Hippocampal formation (tissue), 2 donors: ENCODE results near the gene DERA.
"Not testable (repeated sequence)": the region's sequence is repeated elsewhere in the genome, so short reads cannot be mapped to it uniquely, and the experiment has no call there.

Experiments
- DNase-seq, 2 donors: peaks; one replicate each; lab custom pipeline; 2025; lab: John Stamatoyannopoulos, UW

Gene DERA

GRCh38 chr12:15963271-15963670, 52.1 kb downstream of the DERA start:
- no peak for DNase-seq

DNA sequence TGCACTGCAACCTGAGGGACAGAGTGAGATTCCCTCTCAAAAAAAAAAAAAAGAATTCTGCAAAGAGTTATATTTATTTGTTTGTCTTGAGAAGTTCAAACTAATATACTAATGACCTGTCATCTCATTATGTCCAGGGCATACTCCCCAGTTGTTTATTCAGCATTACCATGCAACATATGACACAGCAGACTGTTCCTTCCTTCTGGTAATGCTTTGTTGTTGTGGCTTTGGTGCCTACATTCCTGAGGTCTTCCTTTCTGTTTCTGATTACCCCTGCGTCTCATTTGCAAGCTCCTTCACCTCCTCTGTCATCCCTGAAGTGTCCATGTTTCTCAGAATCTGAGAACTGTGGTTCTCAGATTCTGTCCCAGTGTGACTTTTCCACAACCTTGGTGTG, 55.3 kb downstream of the DERA start:
- no peak for DNase-seq

DNA sequence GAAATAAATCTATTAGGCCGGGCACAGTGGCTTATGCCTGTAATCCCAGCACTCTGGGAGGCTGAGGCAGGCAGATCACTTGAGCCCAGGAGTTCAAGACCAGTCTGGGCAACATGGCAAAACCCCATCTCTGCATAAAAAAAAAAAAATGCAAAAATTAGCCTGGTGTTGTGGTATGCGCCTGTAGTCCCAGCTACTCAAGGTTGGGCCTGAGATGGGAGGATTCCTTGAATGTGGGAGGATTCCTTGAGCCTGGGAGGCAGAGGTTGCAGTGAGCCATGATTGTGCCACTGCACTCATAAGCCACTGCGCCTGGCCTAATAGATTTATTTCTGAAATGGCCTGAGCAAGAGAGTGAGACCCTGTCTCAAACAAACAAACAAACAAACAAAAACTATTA, 55.9 kb downstream of the DERA start:
- not testable (repeated sequence) for DNase-seq

DNA sequence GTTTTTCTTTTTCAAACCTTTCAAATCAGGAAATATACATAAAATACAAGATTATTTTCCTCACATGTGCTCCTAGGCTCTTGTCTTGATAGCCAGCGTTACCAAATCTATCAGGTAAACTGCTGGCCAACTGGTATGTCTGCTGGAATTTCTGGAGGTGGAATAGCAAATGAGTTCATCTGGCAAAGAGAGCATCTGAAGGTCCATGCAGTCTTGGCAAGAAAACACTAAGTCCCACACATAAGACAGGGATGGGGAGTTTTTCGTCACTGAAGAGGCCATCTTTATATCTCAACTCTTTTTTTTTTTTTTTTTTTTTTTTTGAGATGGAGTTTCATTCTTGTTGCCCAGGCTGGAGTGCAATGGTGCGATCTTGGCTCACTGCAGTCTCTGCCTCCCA, 60.1 kb downstream of the DERA start:
- DNase-seq, result no peak

- DNase-seq, result no peak
These were observed 61.8 kb downstream of the DERA start for GRCh38 chr12:15972894-15973293.

DNA sequence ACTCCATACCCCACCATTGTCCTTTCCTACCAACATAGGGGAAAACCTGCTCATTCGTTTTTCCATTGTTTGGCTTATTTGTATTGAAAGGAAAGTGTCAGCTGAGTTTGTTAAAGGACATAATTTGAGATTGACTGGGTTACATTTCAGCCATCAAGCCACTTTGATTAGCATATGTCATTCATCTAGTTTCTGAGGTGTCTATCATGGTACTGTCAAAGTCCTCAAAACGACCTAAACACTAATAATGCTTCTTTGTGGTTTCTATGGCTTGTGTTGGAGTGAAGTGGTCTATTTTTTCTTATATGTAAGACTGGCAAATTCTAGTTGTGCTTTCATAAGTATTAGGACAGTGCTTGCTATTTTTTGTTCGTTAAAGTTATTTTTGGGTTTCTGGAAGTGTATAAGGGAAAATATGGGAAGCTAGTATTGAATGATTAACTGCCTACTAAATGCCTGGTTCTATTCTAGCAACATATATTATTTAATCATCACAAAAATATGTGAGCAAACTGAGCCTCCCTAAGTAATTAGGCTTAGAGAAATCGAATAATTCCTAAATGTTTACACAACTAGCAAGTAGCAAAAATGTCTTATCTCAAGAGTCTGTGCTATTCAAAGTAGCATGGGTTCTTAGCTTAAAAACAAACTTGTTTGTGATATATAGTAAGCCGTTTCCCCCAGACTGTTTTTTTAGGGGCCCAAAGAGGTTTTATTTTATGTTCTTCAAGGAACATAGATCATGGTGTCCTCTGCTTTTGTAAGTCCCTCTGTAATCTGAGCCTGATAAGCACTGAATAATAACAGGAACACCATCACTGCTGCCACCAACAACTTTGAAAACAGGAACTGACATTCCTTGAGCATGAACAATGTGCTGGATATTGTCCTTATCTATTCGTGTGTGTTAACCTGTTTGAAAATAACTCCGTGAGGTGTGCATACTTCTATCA, 67.1 kb downstream of the DERA start:
- DNase-seq, result no peak

DNA sequence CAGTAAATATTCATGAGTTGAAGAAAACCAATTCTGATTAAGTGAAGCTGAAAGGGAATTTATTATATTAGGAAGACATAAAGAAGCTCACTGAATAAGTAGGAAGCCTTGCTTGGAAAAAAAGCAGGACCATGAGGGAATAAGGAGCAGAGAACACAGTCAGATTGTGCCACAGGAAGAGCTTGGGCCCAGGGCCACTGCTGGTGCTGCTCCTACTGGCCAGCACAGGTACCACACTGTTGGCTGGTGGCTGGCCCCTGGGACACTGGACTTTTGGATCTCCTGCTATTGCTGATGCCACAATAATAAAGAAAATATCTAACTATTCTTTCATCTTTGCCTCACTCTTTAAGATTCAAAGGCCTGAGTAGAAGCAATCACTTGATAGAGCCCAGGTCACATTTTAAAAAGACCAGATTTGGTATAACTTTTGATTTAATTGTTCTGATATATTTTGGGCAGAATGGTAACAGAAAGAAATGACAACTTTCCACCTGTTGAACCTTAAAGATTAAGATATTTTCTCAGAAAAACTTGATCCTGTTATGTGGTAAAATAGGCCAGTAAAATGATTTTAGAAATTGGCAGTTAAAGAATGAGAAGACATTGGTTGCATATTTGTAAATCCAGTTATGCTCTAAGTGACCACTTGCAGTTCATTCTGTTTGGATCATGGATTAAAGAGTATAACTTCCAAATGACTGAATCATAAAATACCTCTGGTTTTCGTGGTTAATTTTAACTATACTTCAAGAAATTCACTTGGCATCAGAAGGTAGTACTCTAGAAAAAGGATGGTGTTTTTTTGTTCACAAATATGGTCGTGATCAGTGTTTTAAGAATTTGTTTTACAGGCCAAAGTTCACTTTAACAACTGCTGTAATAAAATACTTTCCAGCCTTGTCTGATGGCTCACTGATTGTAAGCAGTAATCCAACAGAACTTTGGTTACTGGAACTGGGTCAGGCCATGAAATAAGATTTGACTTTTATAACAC, 68.3 kb downstream of the DERA start:
- no peak for DNase-seq

GRCh38 chr12:15982071-15982470, 70.9 kb downstream of the DERA start:
- DNase-seq, result no peak

GRCh38 chr12:15982471-15982870, 71.3 kb downstream of the DERA start:
- peak in 1 of 2 donors; percentile 28 for DNase-seq

- no peak for DNase-seq
These were observed 71.8 kb downstream of the DERA start for GRCh38 chr12:15982921-15983320.

DNA sequence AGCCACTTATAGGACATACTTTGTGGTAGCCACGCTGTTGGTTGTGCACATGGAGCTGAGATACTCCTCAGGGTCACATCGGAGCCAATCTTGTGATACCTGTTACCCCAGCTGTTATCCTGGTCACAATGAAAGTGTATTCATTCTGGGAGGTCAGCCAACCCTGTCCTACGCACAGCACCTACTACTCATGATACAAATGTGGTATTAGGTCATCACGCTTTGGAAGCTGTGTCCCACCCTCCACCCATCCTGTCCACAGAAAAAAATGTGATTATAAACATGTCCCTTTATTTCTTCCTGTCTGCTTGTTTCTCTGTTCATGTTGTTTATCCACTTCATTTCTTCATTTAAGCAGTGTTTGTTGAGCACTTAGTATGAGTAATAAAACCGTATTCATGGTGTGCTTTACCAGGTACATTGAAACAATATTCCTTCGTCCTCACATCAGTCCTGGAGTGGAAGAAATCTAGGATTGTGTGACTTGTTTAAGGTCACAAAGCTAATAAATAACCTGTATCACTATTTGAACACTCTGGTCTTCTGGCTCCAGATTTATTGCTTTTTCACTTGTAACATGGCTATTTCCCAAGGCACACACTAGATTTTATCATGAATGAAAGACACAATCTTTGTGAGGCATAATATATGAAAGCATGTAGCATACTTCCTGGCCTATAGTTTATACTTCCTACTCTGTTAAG, 73.1 kb downstream of the DERA start:
- no peak for DNase-seq

DNA sequence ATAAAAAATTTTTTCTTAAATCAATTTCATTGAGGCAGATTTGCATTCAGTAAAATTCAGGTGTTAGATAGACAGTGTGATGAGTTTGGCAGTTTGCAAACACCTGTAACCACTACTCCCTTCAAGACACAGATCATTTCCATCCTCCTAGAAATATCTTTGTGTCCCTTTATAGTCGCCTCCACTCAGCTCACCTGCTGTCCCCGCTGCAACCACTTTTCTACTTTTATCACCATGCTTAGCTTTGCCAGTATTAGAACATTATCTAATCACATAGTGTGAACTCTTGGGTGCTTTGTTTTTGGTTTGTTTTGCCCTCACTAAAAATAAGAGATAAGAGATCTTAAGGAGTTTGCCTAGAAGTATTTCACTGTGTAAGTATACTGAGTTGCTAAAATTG, 73.8 kb downstream of the DERA start:
- no peak for DNase-seq

DNA sequence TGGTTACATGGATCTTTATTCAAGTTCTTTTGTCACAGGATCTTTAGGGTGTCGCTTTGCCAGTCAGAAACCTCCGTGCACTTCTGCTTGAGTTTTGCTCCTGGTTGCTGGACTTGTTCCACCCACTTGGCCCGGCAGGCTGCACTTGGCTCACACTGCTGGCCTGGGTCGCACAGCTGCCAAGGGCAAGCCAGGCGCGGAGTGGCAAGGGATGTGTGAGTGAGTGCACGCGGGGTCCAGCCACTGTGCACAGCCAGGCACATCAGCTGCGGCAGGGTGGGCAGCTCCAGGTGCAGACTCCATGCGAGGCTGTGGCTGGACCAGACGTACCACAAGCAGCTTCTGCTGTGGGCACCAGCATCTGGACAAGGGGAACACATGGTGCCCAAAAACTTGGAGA, 76.6 kb downstream of the DERA start:
- peak in 1 of 2 donors; percentile 8 for DNase-seq

- DNase-seq, result no peak
These were observed 78.0 kb downstream of the DERA start for GRCh38 chr12:15988983-15989755.

DNA sequence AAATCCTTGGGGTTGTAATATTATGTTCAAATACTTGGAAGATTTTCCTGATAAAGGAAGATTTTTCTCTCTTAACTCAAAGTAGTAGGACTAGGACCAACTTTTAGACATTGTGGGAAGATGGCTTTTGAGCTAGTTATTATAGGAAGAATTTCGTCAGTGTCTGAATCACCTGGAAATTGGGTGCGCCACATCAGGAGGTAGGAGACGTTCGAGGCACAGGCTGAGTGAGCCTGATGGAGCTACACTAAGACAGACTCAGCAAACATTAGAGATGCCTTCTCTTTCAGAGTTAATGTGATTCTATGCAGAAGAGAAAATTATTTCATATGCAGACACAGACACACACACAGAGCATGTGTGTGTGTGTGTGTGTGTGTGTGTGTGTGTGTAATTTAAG, 84.7 kb downstream of the DERA start:
- no peak for DNase-seq

GRCh38 chr12:15996254-15996653, 85.1 kb downstream of the DERA start:
- DNase-seq, result no peak

DNA sequence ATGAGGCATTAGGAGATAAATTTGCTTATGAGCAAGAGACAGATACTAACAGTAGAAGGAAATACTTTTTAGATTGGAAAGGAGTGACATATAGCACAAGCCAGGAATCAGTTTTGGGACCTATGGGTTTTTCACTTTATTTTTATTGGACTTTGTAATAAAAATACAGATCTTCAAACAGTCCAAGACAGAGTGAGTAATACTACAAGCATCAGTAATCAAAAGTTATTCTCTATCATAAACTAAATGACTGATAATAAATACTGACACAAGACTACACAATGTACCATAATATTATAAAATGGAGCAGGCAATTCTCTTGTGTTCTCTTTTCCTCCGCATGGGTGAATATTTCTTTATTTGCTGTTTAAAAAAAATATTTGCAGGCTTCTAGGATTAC, 85.8 kb downstream of the DERA start:
- DNase-seq, result no peak

- DNase-seq, result no peak
These were observed 86.8 kb downstream of the DERA start for GRCh38 chr12:15997910-15998309.

- no peak for DNase-seq
These were observed 91.7 kb downstream of the DERA start for GRCh38 chr12:16002880-16003279.

DNA sequence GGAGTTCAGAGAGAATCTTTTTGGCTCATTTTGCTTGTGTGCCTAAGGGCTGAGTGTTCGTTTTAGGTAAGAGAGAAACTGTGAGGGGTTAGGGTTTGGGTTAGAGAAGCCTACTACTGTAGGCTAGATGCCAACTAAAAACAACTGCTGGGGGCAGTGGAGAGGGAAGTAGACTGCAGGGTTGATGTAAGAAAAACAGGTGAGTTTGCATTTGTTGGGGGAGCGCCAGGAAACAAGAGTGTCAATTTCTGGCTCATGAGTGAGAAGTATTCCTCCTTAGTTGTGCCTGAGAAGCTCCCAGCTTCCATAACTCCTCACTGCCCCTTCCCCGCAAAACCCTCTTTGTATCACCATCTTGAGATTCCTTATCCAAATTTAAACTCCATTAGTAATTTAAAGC, 92.3 kb downstream of the DERA start:
- no peak for DNase-seq

GRCh38 chr12:16006752-16007151, 95.6 kb downstream of the DERA start:
- no peak for DNase-seq
